Neuron (in vitro differentiated cells): ENCODE data around the gene LPAR3.

Experiments used
- H2AFZ ChIP-seq: one replicate; pipeline ENCODE4 v1.6.1; 2013; ENCODE audit warnings: low read depth, mild to moderate bottlenecking, inconsistent platforms, low read length, moderate library complexity
- H3K27me3 ChIP-seq: one replicate; pipeline ENCODE4 v1.6.1; 2013; ENCODE audit warnings: low read length; ENCODE audit not compliant: insufficient read depth
- H3K36me3 ChIP-seq: one replicate; pipeline ENCODE4 v1.6.1; 2013; ENCODE audit warnings: low read length; ENCODE audit not compliant: insufficient read depth
- H3K4me1 ChIP-seq: one replicate; pipeline ENCODE4 v1.6.1; 2013; ENCODE audit warnings: low read length; ENCODE audit not compliant: insufficient read depth
- H3K4me3 ChIP-seq: 2 replicates; pipeline ENCODE4 v1.5.1; 2013; ENCODE audit warnings: mild to moderate bottlenecking, low read length, moderate library complexity
- H3K9me3 ChIP-seq: one replicate; pipeline ENCODE4 v1.6.1; 2013; ENCODE audit warnings: low read length

LPAR3 gene

DNA sequence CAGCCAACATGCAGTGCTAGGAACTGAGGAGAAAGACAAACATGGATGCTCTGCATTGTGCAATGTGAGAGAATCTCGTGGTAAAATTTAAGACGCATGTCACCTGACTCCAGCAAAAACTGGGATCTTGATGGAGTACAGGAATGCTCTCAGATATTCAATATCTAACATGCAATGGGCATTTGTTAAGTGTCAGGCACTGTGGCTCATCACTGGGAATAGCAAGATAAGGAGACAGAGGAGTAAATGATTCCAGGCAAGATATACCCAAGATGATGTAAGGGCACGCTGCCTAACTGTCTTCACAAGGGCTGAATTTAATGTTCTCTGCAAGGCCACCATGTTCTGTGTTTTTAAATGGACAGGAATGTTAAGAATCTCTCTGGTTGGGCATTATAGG, 67.8 kb downstream of the LPAR3 start:
- Histone ChIP-seq H3K27me3 (no peaks in the 10 kb centered on the region), H3K4me3 (no peak overlapping the region)

DNA sequence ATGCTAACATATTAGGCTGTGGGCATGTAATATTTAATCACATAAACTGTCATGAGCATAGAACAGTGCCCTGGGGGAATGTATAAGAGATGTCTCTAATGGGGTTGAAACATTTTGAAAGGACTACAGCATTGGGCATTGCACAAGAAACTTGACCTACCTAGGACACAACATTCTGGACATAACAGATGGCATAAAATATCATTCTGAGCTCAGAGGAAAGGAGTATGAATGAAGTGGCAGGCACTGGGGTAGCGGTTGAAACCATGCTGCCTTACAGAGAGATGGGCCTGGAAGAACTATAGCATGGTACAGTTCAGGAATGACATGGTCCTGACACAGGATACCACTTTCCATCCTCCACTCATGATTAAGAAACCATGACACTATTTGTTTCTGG, 69.0 kb downstream of the LPAR3 start:
- Histone ChIP-seq H3K27me3 (no peaks in the 10 kb centered on the region), H3K4me1 (no peaks in the 10 kb centered on the region), H3K36me3 (no peaks in the 10 kb centered on the region), H2AFZ (no peak overlapping the region), H3K9me3 (no peaks in the 10 kb centered on the region), H3K4me3 (no peak overlapping the region)

More for the DNA sequence above, 67.8 kb downstream of the LPAR3 start:
- no peaks in the 10 kb centered on the region for H3K4me1 ChIP-seq
- no peaks in the 10 kb centered on the region for H3K9me3 ChIP-seq
- H2AFZ ChIP-seq: no peak overlapping the region
- H3K36me3 ChIP-seq: no peaks in the 10 kb centered on the region

DNA sequence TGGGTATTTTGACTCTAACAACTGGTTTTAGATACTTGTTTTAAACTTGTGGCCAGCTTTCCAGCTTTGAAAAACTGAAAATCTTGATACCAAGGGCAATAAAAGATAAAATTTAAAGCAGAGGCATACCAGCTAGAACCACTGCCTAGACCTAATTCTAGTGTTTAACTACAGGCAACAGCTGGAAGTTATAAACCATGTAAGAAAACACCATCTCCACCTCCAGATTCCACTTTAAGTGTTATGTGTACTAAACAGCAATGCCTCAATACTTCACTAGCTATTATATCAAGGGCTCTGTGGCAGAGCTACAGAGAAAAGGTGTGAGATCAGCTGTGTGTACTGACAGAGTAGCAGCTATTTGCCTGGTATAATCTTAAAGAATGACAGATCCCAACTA, 69.5 kb downstream of the LPAR3 start:
- no peaks in the 10 kb centered on the region for H3K27me3 ChIP-seq
- H3K4me3 ChIP-seq: no peak overlapping the region
- no peaks in the 10 kb centered on the region for H3K9me3 ChIP-seq
- H3K4me1 ChIP-seq: no peaks in the 10 kb centered on the region
- no peak overlapping the region for H2AFZ ChIP-seq
- H3K36me3 ChIP-seq: no peaks in the 10 kb centered on the region

GRCh38 chr1:84810343-84810742, 82.7 kb downstream of the LPAR3 start:
- no peaks in the 10 kb centered on the region for H3K9me3 ChIP-seq
- H3K4me1 ChIP-seq: no peaks in the 10 kb centered on the region
- H3K36me3 ChIP-seq: no peaks in the 10 kb centered on the region
- H3K4me3 ChIP-seq: no peak overlapping the region
- peaks cover 7% of the 10 kb centered on the region for H3K27me3 ChIP-seq
- H2AFZ ChIP-seq: no peak overlapping the region

DNA sequence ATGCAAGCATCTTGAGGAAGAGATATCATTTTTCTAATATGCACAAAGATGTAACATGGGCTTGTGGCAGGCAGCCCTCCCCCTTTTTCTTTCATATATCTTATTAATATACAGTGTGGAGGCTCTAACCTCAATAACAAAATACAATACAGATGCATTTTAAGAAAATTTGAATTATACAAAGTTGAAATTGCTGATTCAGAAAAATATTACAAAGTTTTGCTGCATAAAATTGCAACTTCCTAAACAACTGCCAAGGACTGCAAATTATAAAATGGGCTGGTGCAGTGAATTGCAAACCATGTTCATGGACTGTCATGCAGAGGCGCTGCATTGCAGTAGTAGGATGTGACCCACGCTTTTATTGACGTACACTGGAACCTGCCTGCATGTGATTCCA, 84.0 kb downstream of the LPAR3 start:
- peaks cover 7% of the 10 kb centered on the region for H3K27me3 ChIP-seq

GRCh38 chr1:84803604-84804003, 89.4 kb downstream of the LPAR3 start:
- Histone ChIP-seq H3K27me3 (no peaks in the 10 kb centered on the region), H3K4me1 (no peaks in the 10 kb centered on the region), H3K4me3 (no peak overlapping the region)

More for the DNA sequence above, 84.0 kb downstream of the LPAR3 start:
- Histone ChIP-seq H3K4me1 (no peaks in the 10 kb centered on the region), H2AFZ (no peak overlapping the region), H3K9me3 (no peaks in the 10 kb centered on the region), H3K36me3 (no peaks in the 10 kb centered on the region), H3K4me3 (no peak overlapping the region)

DNA sequence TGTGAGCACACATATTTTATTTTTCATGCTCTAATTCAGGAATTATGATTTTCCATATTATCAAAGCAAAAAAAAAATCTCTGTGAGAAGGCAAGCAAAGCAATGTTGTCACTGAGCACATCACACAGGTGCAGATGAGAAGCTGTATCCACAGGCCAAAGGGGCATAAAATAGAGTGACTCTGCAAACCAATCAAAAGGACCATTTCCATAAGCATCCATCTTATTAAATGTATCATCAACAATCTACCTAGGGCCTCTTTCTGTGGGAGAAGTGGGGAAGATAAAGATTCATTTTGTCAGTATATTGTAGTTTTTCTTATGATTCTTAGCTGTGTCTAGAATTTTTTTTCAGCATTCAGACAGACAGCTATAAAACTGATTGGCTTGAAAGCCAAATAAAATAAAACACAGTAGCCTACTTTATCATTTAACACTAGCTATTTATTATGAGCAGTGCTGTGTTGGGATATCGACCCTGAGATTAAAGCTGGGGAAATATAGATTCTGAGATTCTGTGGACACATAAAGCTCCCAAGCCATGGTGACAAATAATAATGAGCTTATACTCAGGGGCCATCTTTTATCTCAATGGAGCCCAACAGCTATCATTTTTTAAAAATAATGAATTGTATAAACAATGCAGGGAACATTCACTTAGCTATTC, 90.3 kb downstream of the LPAR3 start:
- Histone ChIP-seq H3K27me3 (no peaks in the 10 kb centered on the region), H3K9me3 (no peaks in the 10 kb centered on the region)

More at GRCh38 chr1:84803604-84804003, 89.4 kb downstream of the LPAR3 start:
- Histone ChIP-seq H2AFZ (no peak overlapping the region), H3K36me3 (no peaks in the 10 kb centered on the region), H3K9me3 (no peaks in the 10 kb centered on the region)

DNA sequence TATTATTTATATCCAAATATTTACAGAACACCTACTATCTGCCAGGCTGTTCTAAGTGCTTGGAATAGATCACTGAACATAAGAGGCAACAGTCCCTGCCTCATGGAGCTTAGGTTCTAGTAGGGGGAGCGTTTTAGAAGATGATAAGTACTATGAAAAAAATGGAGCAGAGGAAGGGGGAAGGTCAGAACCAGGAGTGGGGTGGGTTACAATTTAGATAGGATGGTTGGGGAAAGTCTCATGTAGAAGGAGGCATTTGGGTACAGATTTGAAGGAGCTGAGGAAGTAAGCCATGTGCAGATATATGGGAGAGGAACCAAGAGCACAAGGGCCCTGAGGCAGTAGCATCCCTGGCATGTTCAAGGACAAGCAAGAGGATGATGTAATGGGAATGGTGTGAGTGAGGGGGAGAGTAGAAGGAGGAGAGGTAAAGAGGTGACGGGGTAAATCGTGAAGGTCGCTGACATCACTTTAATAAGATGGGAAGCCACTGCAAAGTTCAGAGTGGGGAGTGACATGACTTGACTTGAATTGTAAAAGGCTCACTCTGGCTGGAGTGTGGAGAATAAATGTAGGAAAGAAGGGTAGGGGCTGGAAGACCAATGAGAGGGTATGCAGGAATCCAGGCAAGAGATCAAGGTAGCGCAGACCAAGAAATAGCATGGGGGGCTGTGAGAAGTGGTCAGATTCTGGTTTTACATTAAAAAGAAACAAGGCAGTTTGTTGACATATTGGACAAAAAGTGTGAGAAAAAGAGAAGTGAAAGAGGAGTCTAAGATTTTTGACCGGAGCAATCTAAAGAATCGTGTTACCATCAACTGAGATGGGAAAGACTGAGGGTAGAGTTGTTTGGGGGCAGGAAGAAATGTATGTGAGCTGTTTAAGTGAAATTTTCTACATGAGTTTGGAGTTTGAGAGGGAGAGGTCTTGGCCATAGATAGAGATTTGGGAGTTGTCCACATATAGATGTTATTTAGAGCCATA, 92.6 kb downstream of the LPAR3 start:
- no peak overlapping the region for H3K4me3 ChIP-seq
- H3K36me3 ChIP-seq: no peaks in the 10 kb centered on the region
- no peak overlapping the region for H2AFZ ChIP-seq
- H3K4me1 ChIP-seq: no peaks in the 10 kb centered on the region
- peaks cover 2% of the 10 kb centered on the region for H3K27me3 ChIP-seq
- no peaks in the 10 kb centered on the region for H3K9me3 ChIP-seq

More for the DNA sequence above, 90.3 kb downstream of the LPAR3 start:
- Histone ChIP-seq H3K36me3 (no peaks in the 10 kb centered on the region), H2AFZ (no peak overlapping the region), H3K4me3 (no peak overlapping the region), H3K4me1 (no peaks in the 10 kb centered on the region)

DNA sequence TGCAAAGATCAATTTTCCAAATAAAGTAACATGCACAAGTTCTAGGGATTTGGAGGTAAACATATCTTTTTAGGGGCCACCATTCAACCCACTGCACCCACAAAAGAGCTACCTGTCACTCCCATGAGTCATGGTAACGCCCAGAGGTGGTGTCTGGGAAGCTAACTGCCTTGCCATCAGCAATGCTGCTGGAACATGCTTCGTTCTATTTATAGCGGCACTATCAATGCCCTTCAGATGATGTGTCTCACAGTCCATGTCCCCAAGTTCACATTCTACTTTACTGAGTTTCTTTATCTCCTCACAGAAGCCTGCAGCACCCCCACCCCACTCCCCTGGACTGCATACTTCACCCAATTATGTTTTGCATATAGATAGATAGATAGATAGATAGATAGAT, 95.4 kb downstream of the LPAR3 start:
- Histone ChIP-seq H2AFZ (no peak overlapping the region), H3K4me1 (no peaks in the 10 kb centered on the region), H3K27me3 (peaks cover 2% of the 10 kb centered on the region), H3K9me3 (no peaks in the 10 kb centered on the region), H3K4me3 (no peak overlapping the region), H3K36me3 (no peaks in the 10 kb centered on the region)

- no peak overlapping the region for H2AFZ ChIP-seq
- H3K4me3 ChIP-seq: no peak overlapping the region
- no peaks in the 10 kb centered on the region for H3K9me3 ChIP-seq
- no peaks in the 10 kb centered on the region for H3K4me1 ChIP-seq
- no peaks in the 10 kb centered on the region for H3K36me3 ChIP-seq
- H3K27me3 ChIP-seq: peaks cover 2% of the 10 kb centered on the region
Measured at GRCh38 chr1:84795966-84796600, 96.9 kb downstream of the LPAR3 start.

GRCh38 chr1:84795213-84795612, 97.8 kb downstream of the LPAR3 start:
- Histone ChIP-seq H2AFZ (no peak overlapping the region), H3K4me3 (no peak overlapping the region), H3K27me3 (peaks cover 2% of the 10 kb centered on the region), H3K9me3 (no peaks in the 10 kb centered on the region), H3K36me3 (no peaks in the 10 kb centered on the region), H3K4me1 (no peaks in the 10 kb centered on the region)

DNA sequence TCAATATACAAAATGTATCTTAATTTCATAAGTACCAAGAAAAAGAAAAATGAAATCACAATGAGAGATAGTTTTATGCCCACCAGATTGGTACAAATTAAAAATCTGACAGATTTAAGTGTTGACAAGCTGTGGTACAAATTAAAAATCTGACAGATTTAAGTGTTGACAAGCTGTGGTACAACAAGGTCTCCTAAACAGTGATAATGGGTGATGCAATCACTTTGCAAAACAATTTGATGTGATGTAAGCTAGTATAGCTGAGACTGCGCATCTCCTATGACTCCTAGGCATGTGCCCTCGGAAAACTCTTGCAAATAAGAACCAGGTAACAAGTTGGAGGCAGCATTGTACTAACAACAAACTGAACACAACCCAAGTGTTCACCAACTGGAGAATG, 100.6 kb downstream of the LPAR3 start:
- Histone ChIP-seq H3K36me3 (no peaks in the 10 kb centered on the region), H3K4me3 (no peak overlapping the region), H3K27me3 (peaks cover 2% of the 10 kb centered on the region), H2AFZ (no peak overlapping the region), H3K4me1 (no peaks in the 10 kb centered on the region), H3K9me3 (no peaks in the 10 kb centered on the region)

- Histone ChIP-seq H3K4me1 (no peaks in the 10 kb centered on the region), H3K9me3 (no peaks in the 10 kb centered on the region), H2AFZ (no peak overlapping the region)
Measured at GRCh38 chr1:84789014-84789413, 104.0 kb downstream of the LPAR3 start.

More at GRCh38 chr1:84789014-84789413, 104.0 kb downstream of the LPAR3 start:
- H3K4me3 ChIP-seq: no peak overlapping the region
- no peaks in the 10 kb centered on the region for H3K36me3 ChIP-seq
- H3K27me3 ChIP-seq: no peaks in the 10 kb centered on the region
